Ishikawa (cell line): ENCODE results near the gene MX1.
A peak's percentile ranks its signal among the peaks of the same experiment; 100 is the strongest.

ENCODE experiments used
- CEBPB ChIP-seq: IDR thresholded peaks from 2 replicates; pipeline ENCODE4 v1.6.1; 2012
- CREB1 ChIP-seq: IDR thresholded peaks from 2 replicates; pipeline ENCODE4 v1.6.1; 2012; ENCODE audit warnings: low read depth
- EGR1 ChIP-seq: IDR thresholded peaks from 2 replicates; pipeline ENCODE4 v1.6.1; 2012
- EP300 ChIP-seq: IDR thresholded peaks from 2 replicates; pipeline ENCODE4 v1.6.1; 2012; ENCODE audit warnings: borderline replicate concordance
- FOXM1 ChIP-seq: IDR thresholded peaks from 2 replicates; pipeline ENCODE4 v1.6.1; 2012; ENCODE audit warnings: low read depth, borderline replicate concordance
- NFIC ChIP-seq: IDR thresholded peaks from 2 replicates; pipeline ENCODE4 v1.6.1; 2012
- RAD21 ChIP-seq: IDR thresholded peaks from 2 replicates; pipeline ENCODE4 v1.6.1; 2012; ENCODE audit warnings: low read depth
- TAF1 ChIP-seq: IDR thresholded peaks from 2 replicates; pipeline ENCODE4 v1.6.1; 2012; ENCODE audit warnings: low read depth, mild to moderate bottlenecking
- TCF12 ChIP-seq: IDR thresholded peaks from 2 replicates; pipeline ENCODE4 v1.6.1; 2012; ENCODE audit warnings: low read depth
- TEAD4 ChIP-seq: IDR thresholded peaks from 2 replicates; pipeline ENCODE4 v1.6.1; 2012
- USF1 ChIP-seq: IDR thresholded peaks from 2 replicates; pipeline ENCODE4 v1.6.1; 2012
- YY1 ChIP-seq: IDR thresholded peaks from 2 replicates; pipeline ENCODE4 v1.6.1; 2012; ENCODE audit warnings: low read depth
- ZBTB7A ChIP-seq: IDR thresholded peaks from 2 replicates; pipeline ENCODE4 v1.6.1; 2012; ENCODE audit warnings: low read depth
- TF ChIP-seq, protein P1 (sequence below): IDR thresholded peaks from 2 replicates; pipeline ENCODE4 v1.6.1; 2012; ENCODE audit warnings: low read depth, mild to moderate bottlenecking
- TF ChIP-seq, protein P2 (sequence below): IDR thresholded peaks from 2 replicates; pipeline ENCODE4 v1.6.1; 2012

MX1 gene

GRCh38 chr21:41460578-41461527 is 34.8 kb downstream of the MX1 start:
- TF ChIP-seq FOXM1 (no peak), RAD21 (peak; percentile 88), YY1 (no peak), TCF12 (no peak), TEAD4 (no peak)

- TF ChIP-seq, protein P1, sequence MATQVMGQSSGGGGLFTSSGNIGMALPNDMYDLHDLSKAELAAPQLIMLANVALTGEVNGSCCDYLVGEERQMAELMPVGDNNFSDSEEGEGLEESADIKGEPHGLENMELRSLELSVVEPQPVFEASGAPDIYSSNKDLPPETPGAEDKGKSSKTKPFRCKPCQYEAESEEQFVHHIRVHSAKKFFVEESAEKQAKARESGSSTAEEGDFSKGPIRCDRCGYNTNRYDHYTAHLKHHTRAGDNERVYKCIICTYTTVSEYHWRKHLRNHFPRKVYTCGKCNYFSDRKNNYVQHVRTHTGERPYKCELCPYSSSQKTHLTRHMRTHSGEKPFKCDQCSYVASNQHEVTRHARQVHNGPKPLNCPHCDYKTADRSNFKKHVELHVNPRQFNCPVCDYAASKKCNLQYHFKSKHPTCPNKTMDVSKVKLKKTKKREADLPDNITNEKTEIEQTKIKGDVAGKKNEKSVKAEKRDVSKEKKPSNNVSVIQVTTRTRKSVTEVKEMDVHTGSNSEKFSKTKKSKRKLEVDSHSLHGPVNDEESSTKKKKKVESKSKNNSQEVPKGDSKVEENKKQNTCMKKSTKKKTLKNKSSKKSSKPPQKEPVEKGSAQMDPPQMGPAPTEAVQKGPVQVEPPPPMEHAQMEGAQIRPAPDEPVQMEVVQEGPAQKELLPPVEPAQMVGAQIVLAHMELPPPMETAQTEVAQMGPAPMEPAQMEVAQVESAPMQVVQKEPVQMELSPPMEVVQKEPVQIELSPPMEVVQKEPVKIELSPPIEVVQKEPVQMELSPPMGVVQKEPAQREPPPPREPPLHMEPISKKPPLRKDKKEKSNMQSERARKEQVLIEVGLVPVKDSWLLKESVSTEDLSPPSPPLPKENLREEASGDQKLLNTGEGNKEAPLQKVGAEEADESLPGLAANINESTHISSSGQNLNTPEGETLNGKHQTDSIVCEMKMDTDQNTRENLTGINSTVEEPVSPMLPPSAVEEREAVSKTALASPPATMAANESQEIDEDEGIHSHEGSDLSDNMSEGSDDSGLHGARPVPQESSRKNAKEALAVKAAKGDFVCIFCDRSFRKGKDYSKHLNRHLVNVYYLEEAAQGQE, result peak; percentile 42; the same call in 1 of the 2 replicates
- no peak for TF ChIP-seq CEBPB
- peak; percentile 46; the same call in 1 of the 2 replicates for TF ChIP-seq NFIC
- no peak for TF ChIP-seq ZBTB7A
Observed at GRCh38 chr21:41465176-41465781, 39.2 kb downstream of the MX1 start.

DNA sequence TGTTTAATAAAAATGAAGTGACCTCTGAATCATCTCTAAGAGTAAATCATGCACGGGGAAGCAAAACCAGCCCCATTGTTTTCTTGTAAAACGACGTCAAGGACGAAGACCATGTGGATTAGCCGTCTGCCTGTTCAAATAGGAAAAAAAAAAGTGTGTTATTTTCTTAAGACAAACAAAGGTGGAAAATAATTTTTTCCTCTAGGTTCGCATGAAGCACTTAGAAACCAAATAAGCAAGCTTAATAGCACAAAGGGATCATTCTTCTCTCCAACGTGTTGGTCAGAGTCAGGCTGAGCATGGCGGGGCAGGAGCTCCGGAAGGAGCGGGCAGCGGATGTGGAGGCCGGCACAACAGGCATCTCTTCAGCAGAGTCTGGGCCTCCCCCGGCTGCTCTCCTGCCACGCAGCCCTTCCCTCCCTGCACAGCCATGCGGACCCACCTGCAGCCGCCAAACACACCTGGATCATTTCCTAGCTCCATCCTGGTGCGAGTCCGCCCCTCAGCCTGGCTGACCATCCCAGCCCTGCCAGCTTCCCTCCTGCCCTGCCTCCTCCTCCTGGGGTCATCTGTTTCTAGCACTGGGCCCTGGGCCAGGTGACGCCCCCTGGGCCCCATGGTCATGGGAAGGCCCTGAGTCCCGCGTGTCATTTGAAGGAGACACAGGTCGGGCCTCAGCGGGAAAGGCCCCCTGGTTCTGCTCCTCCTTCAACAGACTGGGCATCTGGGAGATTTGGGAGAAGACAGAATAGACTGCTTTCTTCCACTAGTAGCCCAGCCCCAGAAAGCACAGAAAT is 40.2 kb downstream of the MX1 start:
- TF ChIP-seq, protein P1, result no peak
- TF ChIP-seq CREB1, result no peak
- TF ChIP-seq FOXM1, result no peak
- TF ChIP-seq ZBTB7A, result no peak
- no peak for TF ChIP-seq CEBPB
- TF ChIP-seq TCF12, result no peak
- TF ChIP-seq, protein P2, sequence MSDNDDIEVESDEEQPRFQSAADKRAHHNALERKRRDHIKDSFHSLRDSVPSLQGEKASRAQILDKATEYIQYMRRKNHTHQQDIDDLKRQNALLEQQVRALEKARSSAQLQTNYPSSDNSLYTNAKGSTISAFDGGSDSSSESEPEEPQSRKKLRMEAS, result no peak
- no peak for TF ChIP-seq EP300
- no peak for TF ChIP-seq EGR1
- no peak for TF ChIP-seq TEAD4
- no peak for TF ChIP-seq TAF1
- no peak for TF ChIP-seq NFIC
- no peak for TF ChIP-seq YY1
- TF ChIP-seq RAD21, result no peak
- TF ChIP-seq USF1, result no peak

DNA sequence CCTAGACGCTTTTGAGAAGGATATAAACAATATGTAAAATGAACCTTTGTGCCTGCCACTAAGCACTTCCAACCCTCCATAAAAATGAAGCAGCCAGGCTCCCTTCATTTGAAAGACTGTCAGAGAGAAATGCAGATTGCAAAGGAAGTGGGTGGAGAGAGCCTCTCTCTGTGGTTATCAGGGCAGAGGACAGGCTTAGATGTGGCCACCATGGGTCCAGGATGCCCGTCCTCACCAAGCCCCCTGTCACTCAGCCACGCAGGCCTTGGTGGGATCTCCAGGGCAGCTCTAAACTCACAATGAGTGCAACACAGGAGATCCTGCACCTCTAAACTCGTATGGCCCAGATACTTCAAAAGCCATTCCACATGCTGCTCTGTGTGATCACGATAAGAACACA is 44.0 kb downstream of the MX1 start:
- TF ChIP-seq, protein P1, result no peak
- TF ChIP-seq EGR1 (no peak), CREB1 (no peak), ZBTB7A (no peak)
